Measurements from ENCODE around the gene GSK3A.
"Not testable (repeated sequence)": the region's sequence is repeated elsewhere in the genome, so short reads cannot be mapped to it uniquely, and the experiment has no call there.

The GSK3A gene

DNA sequence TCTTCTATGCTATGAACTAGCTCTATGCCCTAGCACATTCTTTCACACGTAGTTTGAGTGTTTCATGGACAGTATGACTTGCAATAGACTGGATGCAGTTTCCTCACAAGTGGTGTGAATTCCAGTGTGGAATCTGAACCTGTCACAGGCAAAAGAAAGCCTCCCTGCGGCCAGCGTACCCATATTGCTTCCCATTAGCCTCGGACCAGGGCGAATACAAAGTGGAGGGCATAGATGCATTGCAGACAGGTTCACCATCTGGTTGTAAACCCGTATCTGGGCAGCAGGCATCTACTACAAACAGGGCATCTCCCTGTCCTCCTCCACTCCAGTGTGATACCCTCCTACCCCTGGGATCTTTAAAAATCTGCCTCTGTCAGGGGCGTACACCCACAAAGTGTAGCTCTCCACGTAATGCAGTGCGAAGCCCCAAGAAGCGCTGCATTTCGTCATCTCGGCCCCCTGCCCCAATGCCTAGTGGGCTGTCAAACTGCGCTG, 25.3 kb upstream of the GSK3A start:
- no peak for DNase-seq

DNA sequence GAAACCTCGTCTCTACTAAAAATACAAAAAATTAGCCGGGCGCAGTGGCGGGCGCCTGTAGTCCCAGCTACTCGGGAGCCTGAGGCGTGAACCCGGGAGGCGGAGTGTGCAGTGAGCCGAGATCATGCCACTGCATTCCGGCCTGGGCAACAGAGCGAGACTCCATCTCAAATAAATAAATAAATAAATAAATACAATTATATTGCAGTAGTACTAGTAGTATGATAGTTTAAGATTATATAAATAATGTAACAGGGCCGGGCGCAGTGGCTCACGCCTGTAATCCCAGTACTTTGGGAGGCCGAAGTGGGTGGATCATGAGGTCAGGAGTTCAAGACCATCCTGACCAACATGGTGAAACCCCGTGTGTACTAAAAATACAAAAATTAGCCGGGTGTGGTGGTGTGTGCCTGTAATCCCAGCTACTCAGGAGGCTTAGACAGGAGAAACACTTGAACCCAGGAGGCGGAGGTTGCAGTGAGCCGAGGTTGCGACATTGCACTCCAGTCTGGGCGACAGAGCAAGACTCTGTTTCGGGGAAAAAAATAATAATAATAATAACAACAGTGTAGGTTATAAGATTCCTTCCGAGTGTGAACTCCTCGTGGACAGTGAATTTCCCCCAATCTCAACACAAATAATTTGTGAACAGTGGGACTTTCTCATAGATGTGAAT, 24.7 kb upstream of the GSK3A start:
- not testable (repeated sequence) for DNase-seq

DNA sequence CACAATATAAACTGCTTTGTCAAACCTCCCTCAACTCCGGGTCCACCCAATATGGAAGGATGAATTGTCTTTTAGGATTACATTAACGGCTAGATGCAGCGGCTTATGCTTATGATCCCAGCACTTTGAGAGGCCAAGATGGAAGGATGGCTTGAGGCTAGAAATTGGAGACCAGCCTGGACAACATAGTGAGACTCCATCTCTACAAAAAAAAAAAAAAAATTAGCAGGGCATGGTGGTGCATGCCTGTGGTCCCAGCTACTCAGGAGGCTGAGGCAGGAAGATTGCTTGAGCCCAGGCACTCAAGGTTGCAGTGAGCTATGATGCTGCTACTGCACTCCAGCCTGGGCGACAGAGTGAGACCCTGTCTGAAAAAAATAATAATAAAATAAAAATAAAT, 23.7 kb upstream of the GSK3A start:
- not testable (repeated sequence) for DNase-seq

DNA sequence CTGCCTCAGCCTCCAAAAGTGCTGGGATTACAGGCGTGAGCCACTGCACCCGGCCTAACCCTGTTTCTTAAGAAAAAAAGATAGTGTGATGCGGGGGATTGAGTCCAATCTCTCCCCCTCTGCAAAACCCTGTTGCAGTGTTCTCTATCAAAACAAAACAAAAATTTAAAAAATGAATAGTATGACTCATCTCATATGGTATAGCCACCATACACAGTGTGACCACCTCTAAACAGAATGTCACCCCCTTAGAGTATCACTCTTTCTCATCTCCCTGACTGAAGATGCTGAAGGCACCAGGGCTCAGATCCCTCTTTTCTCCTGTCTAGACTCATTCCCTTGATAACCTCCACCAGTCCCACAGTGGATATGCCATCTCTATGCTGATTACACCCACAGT, 19.4 kb upstream of the GSK3A start:
- DNase-seq, result no peak

DNA sequence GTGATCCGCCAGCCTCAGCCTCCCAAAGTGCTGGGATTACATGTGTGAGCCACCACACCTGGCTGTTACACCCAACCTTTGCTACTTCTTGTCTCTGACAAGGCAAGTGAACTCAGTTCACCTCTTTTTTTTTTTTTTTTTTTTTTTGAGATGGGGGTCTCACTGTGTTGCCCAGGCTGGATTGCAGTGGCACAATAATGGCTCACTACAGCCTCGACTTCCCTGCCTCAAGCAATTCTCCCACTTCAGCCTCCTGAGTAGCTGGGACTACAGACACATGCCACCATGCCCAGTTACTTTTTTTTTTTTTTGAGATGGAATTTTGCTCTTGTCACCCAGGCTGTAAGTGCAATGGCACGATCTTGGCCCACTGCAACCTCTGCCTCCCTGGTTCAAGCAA, 15.4 kb upstream of the GSK3A start:
- DNase-seq, result not testable (repeated sequence)

DNA sequence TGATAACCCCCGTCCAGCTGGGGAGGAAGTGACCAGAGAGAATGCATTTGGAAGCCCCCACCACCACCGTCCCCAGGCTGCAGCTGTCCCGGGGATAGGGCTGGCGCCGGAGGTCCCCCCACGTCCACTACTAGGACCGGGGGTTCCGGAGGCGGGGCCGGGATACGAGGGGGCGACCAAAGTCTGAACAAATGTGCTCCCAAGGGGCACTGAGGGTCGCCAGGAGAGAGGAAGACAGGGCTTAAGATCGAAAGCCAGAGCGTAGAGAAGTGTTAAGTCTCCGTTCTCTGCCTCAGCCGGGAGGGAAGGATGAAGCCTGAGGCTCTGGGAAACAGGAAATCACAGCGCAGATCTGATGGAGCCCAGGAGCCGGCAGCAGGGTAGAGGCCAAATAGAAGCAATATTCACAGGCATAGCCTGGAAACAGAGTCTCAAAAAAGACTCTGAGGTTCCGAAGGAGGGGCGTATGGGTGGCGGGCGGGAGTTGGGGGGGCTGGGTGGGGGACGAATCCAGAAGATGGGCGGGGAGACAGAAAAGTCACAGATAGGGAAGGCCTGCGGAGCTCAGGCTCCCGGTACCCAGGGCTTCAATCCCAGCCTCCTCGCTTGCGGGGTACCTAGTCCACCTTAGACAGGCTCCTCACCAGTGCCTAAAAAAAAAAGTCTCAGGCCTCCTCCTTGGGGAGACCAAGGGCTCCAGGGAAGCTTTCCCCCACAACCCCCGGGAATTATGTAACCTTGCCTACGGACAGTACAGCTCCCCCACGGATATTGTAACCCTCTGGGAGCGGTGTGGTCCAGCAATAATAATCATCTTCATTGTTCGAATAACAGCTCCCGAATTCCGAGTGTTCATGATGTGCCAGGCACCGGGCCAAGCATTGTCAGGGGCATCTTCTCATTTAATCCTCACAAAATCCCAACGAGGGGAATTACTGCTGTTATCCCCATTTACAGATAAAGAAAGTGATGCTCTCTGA, 13.7 kb upstream of the GSK3A start:
- DNase-seq, result no peak

DNA sequence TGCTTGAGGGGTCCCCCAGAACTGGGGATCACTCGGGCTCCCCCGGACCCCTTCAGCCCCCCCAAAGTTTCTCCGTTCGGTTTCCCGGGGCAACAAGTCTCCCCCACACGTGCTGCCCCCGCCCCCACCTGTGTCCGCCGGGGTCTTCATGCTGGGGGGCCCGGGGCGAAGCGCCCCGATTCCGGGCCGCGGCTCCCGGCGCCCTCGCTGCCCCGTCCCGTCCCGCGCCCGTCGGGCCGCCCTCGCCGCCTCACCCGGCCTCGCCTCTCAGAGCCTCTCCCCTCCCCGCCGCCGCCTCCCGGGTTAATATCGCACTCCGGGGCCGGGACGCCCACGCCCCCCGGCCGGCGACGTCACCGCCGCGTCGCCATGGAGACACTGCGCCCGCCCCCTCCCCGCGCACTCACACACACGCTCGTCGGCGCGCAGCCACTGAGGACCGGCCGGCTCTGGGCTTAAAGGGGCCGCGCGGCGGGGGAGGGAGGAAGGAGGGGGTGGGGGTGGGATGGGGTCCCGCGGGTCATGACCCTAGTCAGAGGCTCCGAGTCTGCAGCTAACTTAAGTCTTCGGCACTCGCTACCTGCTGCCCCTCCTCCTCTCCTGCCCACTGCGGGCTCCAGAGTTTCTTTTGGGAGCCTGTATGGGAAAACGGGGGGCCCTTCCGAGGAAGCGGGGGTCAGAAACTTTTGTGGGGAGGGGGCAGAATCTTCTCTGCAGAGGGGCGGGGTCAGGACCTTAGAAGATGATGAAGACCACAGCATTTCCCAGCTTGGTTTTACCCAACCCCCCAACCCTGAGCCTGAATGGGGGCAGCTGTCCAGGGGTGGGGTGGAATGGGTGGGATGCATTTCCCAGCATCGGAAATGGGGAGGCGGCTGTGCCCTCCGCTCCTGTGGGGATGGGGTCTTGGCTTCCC, 12.7 kb upstream of the GSK3A start, which contains the start of gene ERF:
ERF (minus strand) TSS at position 279 of the 916 bp plus-strand sequence; CDS start at position 150, 129 bp downstream.
- DNase-seq, result peak; percentile 94

DNA sequence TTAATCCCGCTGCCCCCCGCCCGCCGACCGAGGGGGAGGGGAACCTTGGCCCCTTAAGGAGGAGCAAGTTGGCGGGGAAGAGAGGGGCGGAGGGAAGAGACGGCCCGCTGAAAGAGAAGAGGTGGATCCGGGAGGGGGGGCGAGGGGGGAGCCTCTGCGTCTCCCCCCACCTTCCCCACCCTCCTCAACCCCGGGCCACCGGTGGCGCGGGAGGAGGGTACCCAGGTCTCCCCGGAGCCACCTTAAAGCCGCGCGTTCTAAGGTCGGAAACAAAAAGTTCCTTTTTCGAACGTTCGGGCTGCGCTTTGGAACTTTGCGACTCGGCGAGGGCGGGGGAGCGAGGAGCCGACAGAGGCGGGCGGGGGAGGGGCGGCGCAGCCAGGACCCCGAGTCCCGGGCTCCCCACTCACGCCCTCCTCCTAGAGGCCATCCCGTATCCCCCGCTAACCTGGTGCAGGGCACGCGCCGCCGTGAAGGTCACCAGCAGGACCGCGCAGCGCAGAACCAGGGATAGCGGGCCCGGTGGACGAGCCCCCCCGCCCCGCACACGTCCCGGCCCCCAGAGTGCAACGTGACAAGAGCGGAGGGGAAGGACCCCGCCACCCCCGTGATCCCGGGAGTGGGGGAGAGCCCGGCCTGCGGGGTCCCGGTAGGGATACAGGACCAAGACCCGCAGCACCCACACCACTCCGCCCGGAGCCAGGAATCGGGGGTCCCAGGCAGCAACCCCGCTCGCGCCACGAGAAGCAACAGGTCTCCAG, 11.9 kb upstream of the GSK3A start:
- peak; percentile 84 for DNase-seq

DNA sequence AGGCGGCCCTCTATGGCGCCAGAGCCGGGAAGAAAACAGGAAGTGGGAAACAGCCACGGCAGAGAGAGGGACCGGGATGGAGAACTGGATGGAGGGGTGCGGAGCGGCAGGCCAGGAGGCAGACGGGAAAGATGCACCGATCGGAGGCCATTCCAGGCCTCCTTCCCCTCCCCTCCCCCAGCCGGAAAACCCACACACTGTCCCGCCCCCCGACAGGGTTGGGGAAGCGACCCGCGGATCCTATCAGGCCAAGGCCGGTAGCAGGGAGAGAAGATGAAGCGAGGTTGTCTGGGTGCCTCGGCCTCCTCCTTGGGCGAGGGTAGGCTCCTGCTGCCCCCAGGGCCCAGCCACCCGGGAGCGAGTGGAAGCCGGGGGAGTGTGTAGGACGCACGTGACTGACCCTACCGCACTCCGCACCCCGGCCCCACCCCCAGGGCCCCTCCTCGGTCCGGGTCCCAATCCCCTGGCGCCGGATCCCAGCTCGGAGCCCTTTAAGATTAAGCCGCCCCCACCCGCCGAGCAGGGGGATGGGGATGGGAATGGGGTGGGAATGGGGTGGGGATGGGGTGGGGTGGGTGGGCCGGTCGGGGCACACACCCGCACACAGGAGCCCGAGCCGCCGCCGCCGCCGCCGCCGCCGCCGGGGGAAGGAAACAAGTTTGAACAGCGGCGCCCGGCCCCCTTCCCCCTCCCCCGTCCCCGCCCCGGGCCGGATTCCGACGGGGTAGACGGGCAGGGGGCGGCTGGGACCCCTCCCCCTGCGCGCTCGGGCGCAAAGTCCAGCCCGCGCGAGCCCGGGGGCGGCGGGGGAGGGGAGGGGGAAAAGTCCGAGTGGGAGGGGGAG, 11.1 kb upstream of the GSK3A start:
- DNase-seq, result peak; percentile 75

DNA sequence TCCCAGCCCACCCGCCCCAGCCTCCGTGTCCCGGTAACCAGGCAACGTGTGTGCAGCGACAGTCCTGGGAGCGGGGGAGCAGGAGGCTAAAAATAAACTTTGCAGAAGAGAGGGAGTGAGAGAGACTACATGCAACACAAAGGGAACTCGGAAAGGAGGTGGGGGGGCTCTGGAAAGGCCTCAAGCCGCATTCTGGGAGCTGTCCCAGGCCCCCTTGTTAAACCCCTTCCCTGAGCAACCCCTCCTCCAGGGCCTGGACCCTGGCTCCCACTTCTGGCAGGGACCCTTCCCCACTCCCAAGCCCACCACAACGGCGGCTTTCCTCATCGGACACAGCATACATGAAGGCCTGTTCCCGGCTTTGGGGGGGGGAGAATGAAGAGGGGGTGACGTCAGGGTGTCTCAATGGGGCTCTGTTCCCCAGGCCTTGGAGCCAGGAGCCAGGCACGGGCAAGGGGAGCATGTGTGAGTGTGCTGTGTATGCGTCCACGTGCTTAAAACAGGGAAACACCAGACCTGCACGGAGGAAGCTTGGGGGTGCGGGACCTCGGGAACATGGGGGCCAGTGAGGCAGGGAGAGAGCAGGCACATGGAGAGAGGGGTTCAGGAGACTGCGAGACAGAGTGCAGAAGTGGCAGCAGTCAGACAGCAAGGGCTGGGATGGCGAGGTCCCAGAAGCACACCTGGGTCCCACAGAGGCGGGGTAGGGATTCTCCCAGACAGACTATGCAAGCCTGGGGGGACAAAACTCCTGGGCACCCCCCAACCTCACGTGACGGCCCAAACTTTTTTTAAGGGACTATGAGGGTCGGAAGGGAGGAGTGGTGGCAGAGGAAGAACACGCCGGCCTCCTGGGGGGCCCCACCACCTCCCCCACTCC, 10.2 kb upstream of the GSK3A start:
- peak; percentile 34 for DNase-seq

DNA sequence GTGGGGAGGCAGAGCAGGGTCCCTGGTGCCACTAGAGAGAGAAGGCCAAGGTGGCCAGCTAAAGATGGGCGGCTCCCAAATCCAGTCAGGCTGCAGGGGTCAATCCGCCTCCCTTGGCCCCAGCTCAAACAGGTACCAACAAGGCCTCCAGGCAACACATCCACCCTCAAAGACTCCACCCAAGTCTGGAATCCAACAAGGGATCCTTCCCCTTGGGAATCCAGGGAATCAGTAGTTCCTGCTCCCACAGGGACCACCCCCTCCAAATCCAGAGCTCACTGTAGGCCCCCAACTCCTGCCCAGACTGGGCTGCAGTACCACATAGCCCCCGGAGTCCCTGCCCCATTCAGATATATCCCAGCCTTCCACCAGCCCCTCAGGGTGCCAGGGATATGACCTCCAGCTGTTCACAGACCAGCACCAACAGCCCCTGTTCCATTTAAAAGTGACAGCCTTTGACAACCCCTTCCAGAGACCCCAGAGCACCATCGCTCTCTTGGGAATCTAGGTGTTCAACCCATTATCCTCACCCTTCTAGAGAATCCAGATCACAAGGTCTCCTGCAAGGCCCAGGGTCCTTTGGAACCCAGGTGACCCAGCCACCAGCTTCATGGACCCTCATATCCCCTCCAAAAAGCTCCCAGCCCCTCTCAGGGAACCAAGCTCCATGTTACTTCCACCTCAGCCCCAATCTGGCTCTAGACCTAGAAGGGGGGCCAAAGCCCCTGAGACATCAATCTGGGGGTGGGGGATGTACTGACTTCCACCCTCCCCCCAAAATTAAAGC, 9.4 kb upstream of the GSK3A start:
- no peak for DNase-seq

DNA sequence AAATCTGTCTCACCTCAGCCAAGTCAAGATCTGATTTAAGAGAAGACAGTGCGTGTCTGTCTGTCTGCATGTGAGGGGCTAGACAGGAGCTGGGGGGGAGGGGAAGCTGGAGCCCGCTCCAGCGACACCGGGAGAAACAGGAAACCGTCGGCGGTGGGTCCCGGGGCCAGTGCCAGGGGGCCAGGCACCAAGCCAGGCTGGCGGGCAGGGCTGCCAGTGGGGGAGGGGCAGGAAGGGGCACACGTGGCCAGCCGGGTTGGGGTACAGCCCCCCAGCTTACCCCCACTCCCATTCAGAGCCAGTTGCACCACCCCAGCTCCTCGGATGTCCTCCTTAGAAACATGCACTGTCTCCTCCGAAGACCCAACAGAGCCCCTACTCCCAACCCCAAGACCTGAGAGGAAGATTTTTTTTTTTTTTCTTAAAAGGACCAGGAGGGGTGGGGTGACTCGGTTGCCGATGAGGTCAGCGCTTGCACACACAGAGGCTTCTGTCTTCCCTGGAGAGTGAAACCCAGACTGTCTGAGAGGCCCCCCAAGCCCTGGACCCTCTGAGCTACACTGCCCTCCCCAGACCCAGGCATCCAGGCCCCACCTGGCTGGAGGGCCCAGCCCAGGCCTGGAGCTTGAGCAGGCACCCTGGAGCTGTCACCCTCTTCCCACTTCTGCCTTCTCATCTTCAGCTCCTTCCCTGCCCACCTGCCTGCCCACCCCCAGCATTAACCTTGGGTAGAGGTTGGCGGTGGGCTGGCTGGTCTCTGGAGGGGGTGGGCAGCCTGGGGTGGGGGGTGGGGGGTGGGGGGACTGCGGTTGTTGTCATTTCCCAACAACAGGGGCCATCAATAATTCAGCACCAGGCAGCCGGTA, 8.5 kb upstream of the GSK3A start:
- DNase-seq, result peak; percentile 39

DNA sequence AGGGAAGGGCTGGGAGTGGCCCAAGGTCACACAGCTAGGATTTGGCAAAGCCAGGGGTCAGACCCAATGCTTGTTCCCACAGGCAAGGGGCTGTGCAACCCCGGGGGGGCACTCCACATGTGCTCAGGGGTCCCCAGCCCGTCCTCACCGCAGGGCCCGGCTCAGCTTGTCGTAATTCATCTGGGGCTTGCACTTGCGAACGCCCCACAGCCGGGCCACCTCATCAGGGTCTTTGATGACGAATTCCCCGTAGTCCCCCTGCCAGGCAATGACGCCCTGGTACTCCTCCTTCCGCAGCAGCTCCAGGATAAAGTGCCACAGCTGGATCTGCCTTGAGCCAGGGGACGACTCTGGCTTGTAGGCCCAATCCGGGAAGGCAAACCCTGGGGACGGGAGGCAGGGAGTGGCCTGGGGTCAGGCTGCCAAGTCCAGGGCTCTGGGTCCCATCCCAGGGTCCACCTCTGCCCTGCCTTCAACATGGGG, 7.8 kb upstream of the GSK3A start:
- no peak for DNase-seq

DNA sequence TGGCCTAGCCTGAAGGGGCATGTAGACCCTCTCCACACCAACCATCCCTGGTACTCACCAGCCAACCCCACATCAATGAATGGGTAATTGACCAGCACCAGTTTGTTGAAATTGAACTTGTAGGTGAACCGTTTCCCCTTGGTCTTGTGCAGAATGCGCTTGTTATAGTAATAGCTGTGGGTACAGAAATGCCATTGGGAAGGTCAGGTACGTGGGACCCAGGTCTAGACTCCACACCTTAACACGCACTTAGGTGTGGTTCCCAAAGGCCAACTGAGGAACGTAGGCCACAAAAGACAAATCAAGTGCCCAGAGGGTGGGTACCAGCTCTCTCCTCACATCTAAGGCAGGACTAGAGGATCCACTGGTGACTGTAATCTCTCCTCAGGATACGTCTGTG, 7.4 kb upstream of the GSK3A start:
- no peak for DNase-seq

DNA sequence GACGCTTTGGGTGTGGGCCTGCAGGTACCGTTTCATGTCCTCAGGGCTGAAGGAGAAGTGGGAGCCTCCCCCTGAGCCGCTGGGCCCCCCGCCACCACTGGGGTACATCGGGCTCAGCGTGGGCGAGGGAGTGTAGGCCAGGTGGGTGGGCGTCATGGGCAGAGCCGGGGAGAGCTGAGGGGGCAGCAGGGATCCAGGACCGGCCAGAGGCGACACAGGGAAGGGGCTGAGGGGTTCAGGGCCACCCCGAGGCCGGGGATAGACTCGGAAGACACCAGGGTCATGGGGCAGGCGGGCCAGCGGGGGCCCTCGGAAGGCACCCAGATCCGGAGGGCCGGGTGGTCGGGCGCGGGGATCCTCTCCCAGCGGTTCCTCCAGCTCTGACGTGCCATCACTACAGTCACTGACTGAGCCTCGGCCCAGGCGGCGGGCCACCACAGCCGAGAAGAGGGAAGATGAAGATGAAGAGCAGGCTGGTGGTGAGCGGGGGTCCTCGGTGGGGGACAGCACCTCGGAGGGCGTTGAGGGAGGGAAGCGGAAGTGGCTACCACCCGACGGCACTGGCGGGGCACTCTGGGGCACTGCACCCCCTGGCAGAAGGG, 6.8 kb upstream of the GSK3A start:
- no peak for DNase-seq

DNA sequence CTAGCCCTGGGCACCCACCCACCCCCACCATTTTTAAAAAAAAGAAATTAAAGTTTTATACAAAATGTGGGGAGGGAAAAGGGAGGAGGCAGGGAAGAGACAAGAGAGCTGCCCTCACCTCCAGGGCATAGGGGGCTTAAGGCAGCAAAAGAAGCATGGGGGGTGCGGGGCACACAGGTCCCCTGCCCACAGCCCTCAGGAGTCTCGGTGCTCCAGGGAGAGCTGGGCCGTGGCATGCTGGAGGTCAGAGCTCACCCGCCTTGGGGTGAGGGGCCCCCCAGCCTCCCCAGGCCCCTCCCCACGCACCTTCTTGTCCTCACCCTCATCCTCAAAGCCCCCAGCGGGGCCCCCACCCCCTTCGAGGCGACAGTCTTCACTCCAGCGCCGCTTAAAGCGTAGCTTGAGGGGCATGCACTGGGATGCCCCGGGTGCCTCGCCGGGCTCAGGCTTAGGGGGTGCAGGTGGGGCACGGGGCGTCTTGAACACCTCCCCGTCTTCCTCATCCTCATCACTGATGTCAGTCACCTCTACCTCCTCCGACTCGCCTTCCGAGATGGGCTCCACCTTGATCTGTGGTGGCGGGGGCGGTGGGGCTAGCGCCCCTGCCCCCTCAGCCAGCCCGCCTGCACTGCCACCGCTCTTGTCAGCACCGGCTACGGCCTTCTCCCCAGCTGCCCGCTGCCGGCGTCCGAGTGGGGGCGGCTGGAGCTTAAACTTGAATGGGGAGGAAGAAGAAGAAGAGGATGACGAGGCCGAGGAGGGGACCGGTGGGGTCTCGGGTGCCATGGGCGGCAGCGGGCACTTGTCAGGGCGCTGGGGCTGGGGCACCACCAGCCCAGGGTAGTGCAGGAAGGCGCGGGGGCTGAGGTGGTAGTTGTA, 6.1 kb upstream of the GSK3A start:
- DNase-seq, result no peak

All from activated CD4-positive, alpha-beta T cell treated with anti-CD3 and anti-CD28 coated beads for 48 hours (primary cell).